MM.1S (cell line): ENCODE results near the gene ATG4C.

ENCODE experiments used
- DNase-seq: peaks from one replicate; pipeline ENCODE4 v3.0.0-alpha.2; 2015
- H2AFZ ChIP-seq: fragments of 300-600 bp; sonication (generic); 2 replicates; pipeline ENCODE4 v1.6.0; 2016; ENCODE audit warnings: antibody characterized with exemption, low read length
- H3F3A ChIP-seq: fragments of 300-600 bp; sonication (generic); 2 replicates; pipeline ENCODE4 v1.6.1; 2016; ENCODE audit warnings: mild to moderate bottlenecking, antibody characterized with exemption, low read length, moderate library complexity, mixed read lengths; ENCODE audit not compliant: insufficient read depth
- H3K27ac ChIP-seq: fragments of 300-600 bp; sonication (generic); 2 replicates; pipeline ENCODE4 v1.5.1; 2016; ENCODE audit warnings: mild to moderate bottlenecking, low read length
- H3K27me3 ChIP-seq: fragments of 300-600 bp; sonication (generic); replicated peaks from 2 replicates; pipeline ENCODE4 v1.6.0; 2016; ENCODE audit warnings: low read length; ENCODE audit not compliant: insufficient read depth
- H3K36me3 ChIP-seq: fragments of 300-600 bp; sonication (generic); replicated peaks from 2 replicates; pipeline ENCODE4 v1.6.1; 2016; ENCODE audit warnings: mild to moderate bottlenecking, low read length, mixed read lengths; ENCODE audit not compliant: insufficient read depth
- H3K4me1 ChIP-seq: fragments of 300-600 bp; sonication (generic); 2 replicates; pipeline ENCODE4 v1.6.1; 2016; ENCODE audit warnings: low read length, mixed read lengths
- H3K4me2 ChIP-seq: fragments of 300-600 bp; sonication (generic); 2 replicates; pipeline ENCODE4 v1.6.0; 2016; ENCODE audit warnings: low read depth, low read length
- H3K4me3 ChIP-seq: fragments of 300-600 bp; sonication (generic); 2 replicates; pipeline ENCODE4 v1.5.1; 2016; ENCODE audit warnings: low read length, mixed read lengths
- H3K79me2 ChIP-seq: fragments of 300-600 bp; sonication (generic); 2 replicates; pipeline ENCODE4 v1.6.1; 2016; ENCODE audit warnings: mixed run types, low read length, mixed read lengths
- H3K9ac ChIP-seq: fragments of 300-600 bp; sonication (generic); 2 replicates; pipeline ENCODE4 v1.6.1; 2016; ENCODE audit warnings: low read length, mixed read lengths
- H3K9me2 ChIP-seq: fragments of 300-600 bp; sonication (generic); replicated peaks from 2 replicates; pipeline ENCODE4 v1.6.1; 2016; ENCODE audit warnings: mild to moderate bottlenecking, low read length, mixed read lengths; ENCODE audit not compliant: insufficient read depth
- H3K9me3 ChIP-seq: fragments of 300-600 bp; sonication (generic); replicated peaks from 2 replicates; pipeline ENCODE4 v1.6.1; 2016; ENCODE audit warnings: mild to moderate bottlenecking, low read length, mixed read lengths; ENCODE audit not compliant: insufficient read depth
- H4K20me1 ChIP-seq: fragments of 300-600 bp; sonication (generic); 2 replicates; pipeline ENCODE4 v1.6.1; 2016; ENCODE audit warnings: mild to moderate bottlenecking, low read length, moderate library complexity, mixed read lengths; ENCODE audit not compliant: insufficient read depth
- EZH2 ChIP-seq: fragments of 300-600 bp; sonication (generic); optimal IDR thresholded peaks from 2 replicates; pipeline ENCODE3; 2017; ENCODE audit warnings: low read depth, mild to moderate bottlenecking, antibody characterized with exemption, low read length, mixed read lengths
- EZH2phosphoT487 ChIP-seq: fragments of 300-600 bp; sonication (generic); IDR thresholded peaks from 2 replicates; pipeline ENCODE4 v1.6.1; 2018; ENCODE audit warnings: antibody characterized with exemption, low read length
- TF ChIP-seq, protein P1 (sequence below): fragments of 300-600 bp; sonication (generic); IDR thresholded peaks from 2 replicates; pipeline ENCODE4 v1.5.1; 2016; ENCODE audit warnings: antibody characterized with exemption, low read length, mixed read lengths

The ATG4C gene

DNA sequence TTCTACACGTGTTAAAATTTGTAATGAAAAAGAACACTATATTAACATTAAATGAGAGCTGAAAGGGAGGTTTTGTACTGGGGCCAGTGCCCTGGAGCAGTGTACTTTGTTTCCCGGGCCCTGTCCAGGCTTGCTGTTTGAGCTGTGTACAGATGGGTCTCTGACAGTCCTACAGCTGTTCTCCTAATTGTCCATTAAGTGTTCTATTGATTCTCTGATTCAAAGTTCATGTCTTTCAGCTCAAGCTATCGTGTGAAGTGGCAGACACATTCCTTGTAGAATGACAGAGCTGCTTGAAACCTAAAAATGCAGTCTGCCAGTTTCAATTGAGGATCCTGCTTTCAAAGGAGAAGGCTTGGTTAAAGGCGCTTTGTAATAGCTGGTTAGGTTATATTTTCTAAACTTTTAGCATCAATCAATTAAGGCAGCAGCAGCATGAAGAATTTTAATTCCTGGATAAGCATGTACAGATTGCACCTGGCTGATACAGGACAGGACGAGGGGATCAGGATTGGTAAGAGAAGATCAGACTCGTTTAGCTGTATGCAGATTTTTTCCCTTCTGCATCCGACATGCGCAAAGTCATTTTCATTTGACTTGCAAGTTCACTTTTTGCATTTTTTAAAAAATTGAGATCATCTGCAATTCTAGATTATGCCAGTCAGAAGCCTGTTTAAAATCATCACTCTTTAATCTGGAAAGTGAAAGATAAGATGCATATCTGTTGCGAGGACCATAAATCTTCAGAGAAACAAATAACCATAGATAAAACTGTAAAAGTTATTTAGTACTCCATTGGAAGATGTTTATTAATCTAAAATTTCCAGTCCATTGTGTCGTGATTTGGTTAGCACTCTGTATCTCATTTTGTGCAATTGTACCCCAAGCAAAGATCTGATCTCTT is 98.5 kb downstream of the ATG4C start:
- Histone ChIP-seq H3K9me2 (no peaks in the 10 kb centered on the region), H2AFZ (no peak overlapping the region), H4K20me1 (no peaks in the 10 kb centered on the region), H3K9ac (no peak overlapping the region), H3F3A (no peaks in the 10 kb centered on the region), H3K79me2 (no peaks in the 10 kb centered on the region), H3K4me3 (no peak overlapping the region), H3K9me3 (no peaks in the 10 kb centered on the region), H3K27ac (no peak overlapping the region), H3K4me2 (no peak overlapping the region), H3K4me1 (no peaks in the 10 kb centered on the region), H3K27me3 (no peaks in the 10 kb centered on the region), H3K36me3 (no peaks in the 10 kb centered on the region)
- DNase-seq: no peak
- TF ChIP-seq, protein P1, sequence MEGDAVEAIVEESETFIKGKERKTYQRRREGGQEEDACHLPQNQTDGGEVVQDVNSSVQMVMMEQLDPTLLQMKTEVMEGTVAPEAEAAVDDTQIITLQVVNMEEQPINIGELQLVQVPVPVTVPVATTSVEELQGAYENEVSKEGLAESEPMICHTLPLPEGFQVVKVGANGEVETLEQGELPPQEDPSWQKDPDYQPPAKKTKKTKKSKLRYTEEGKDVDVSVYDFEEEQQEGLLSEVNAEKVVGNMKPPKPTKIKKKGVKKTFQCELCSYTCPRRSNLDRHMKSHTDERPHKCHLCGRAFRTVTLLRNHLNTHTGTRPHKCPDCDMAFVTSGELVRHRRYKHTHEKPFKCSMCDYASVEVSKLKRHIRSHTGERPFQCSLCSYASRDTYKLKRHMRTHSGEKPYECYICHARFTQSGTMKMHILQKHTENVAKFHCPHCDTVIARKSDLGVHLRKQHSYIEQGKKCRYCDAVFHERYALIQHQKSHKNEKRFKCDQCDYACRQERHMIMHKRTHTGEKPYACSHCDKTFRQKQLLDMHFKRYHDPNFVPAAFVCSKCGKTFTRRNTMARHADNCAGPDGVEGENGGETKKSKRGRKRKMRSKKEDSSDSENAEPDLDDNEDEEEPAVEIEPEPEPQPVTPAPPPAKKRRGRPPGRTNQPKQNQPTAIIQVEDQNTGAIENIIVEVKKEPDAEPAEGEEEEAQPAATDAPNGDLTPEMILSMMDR: no peak
- TF ChIP-seq EZH2phosphoT487: no peak
- no peak for TF ChIP-seq EZH2

DNA sequence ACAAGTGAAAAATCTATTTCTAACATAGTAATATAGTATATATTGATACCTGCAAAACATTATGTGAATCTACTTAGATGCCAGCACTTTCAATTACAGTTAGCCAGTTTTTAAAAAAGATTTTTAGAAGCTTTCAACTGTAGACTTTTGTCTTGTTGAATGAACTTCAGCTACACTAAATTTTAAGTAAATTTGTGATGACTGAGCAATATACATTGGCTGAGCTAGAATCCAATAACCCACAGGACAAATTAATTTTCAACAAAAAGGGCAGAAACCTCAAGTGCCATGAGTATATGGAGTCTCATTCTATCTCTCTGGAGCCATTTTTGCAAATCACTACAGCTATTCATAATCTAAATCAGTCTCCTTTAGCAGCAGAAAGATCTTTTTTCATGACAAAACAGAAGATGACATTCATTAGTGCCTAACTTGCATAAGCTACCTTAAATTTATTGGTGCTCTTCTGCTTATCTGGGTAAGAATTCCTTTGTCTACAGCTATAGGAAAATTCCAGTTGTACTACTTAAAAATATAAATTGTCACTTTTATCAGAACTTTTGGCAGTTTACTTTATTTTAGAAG is 100.3 kb downstream of the ATG4C start:
- Histone ChIP-seq H3K9me2 (no peaks in the 10 kb centered on the region), H2AFZ (no peak overlapping the region), H4K20me1 (no peaks in the 10 kb centered on the region), H3K79me2 (no peaks in the 10 kb centered on the region), H3F3A (no peaks in the 10 kb centered on the region), H3K36me3 (no peaks in the 10 kb centered on the region), H3K4me2 (no peak overlapping the region), H3K27me3 (no peaks in the 10 kb centered on the region), H3K4me1 (no peaks in the 10 kb centered on the region), H3K9ac (no peak overlapping the region), H3K27ac (no peak overlapping the region), H3K4me3 (no peak overlapping the region), H3K9me3 (no peaks in the 10 kb centered on the region)
- DNase-seq: no peak
- TF ChIP-seq EZH2phosphoT487 (no peak), EZH2 (no peak)
- TF ChIP-seq, protein P1: no peak

DNA sequence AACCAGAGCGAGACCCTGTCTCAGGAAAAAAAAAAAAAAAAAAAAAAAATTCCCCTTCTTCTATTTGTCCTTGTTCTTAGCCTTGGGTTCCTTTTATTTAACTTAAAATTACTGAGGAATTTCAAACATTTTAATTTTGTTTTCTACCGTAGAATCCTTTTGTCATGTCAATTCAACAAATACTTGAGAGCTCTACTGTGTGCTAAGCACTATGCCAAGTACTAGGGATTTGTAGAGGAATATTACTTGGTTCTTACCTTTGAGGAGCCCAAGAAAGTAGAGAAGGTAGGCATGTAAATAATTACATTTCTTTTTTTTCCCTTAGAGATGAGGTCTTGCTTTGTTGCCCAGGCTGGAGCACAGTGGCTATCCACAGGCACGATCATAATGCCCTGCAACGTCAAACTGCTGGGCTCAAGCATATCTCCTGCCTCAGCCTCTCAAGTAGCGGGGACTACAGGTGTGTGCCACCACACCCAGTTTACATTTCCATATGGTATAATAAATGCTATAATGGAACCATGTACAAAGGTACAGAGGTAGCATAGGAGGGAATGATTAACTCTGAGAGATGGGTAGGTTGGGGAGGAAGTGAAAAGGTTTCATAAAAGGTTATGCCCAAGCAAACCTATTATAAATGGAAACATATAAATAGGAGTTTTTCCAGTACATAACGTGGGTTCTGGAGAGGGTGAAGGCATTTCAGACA is 104.0 kb downstream of the ATG4C start:
- Histone ChIP-seq H4K20me1 (no peaks in the 10 kb centered on the region), H3K4me1 (no peaks in the 10 kb centered on the region), H3K27me3 (no peaks in the 10 kb centered on the region), H3K4me3 (no peak overlapping the region), H3K4me2 (no peak overlapping the region), H3K27ac (no peak overlapping the region), H2AFZ (no peak overlapping the region), H3K9me2 (no peaks in the 10 kb centered on the region), H3K79me2 (no peaks in the 10 kb centered on the region), H3F3A (no peaks in the 10 kb centered on the region), H3K9ac (no peak overlapping the region), H3K9me3 (no peaks in the 10 kb centered on the region), H3K36me3 (no peaks in the 10 kb centered on the region)
- no peak for DNase-seq
- no peak for TF ChIP-seq EZH2
- TF ChIP-seq, protein P1: no peak
